Trophoblast cell (in vitro differentiated cells and primary cell): ENCODE data around the gene RPS17.
A peak's percentile ranks its signal among the peaks of the same experiment; 100 is the strongest.
"Not testable (repeated sequence)": the region's sequence is repeated elsewhere in the genome, so short reads cannot be mapped to it uniquely, and the experiment has no call there.

Source experiments
- DNase-seq, 2 donors: peaks; one replicate each; pipeline ENCODE4 v3.0.0-alpha.2; 2016
- H2AFZ ChIP-seq: 2 replicates; pipeline ENCODE4 v1.6.1; 2013; ENCODE audit warnings: low read length, moderate library complexity, mild to moderate bottlenecking; ENCODE audit not compliant: insufficient read depth, poor library complexity
- H2AK5ac ChIP-seq: 2 replicates; pipeline ENCODE4 v1.6.1; 2013; ENCODE audit warnings: mild to moderate bottlenecking, low read length
- H2BK120ac ChIP-seq: 2 replicates; pipeline ENCODE4 v1.6.1; 2013; ENCODE audit warnings: low read length, mild to moderate bottlenecking, moderate library complexity; ENCODE audit not compliant: insufficient read depth, poor library complexity
- H2BK12ac ChIP-seq: 2 replicates; pipeline ENCODE4 v1.6.1; 2013; ENCODE audit warnings: mild to moderate bottlenecking, low read length, moderate library complexity
- H2BK5ac ChIP-seq: 2 replicates; pipeline ENCODE4 v1.6.1; 2013; ENCODE audit warnings: low read length, low read depth, moderate library complexity, mild to moderate bottlenecking; ENCODE audit not compliant: poor library complexity
- H3K14ac ChIP-seq: 2 replicates; pipeline ENCODE4 v1.6.1; 2013; ENCODE audit warnings: mild to moderate bottlenecking, low read length
- H3K18ac ChIP-seq: 2 replicates; pipeline ENCODE4 v1.6.1; 2013; ENCODE audit warnings: mild to moderate bottlenecking, low read length
- H3K23ac ChIP-seq: 2 replicates; pipeline ENCODE4 v1.6.1; 2013; ENCODE audit warnings: low read length
- H3K27ac ChIP-seq: 2 replicates; pipeline ENCODE4 v1.5.1; 2013; ENCODE audit warnings: low read depth, mild to moderate bottlenecking, inconsistent platforms, low read length, moderate library complexity
- H3K27me3 ChIP-seq: 2 replicates; pipeline ENCODE4 v1.6.1; 2013; ENCODE audit warnings: inconsistent platforms, mild to moderate bottlenecking, low read length, moderate library complexity; ENCODE audit not compliant: insufficient read depth
- H3K36me3 ChIP-seq, 2 experiments: 1 replicate in 1 of 2; 2 replicates in 1 of 2; pipeline ENCODE4 v1.6.1; 2013; ENCODE audit warnings: low read length in 2 of 2, mild to moderate bottlenecking in 2 of 2, moderate library complexity in 1 of 2; ENCODE audit not compliant: insufficient read depth in 2 of 2, control insufficient read depth in 1 of 2
- H3K4ac ChIP-seq: 2 replicates; pipeline ENCODE4 v1.6.1; 2013; ENCODE audit warnings: low read depth, mild to moderate bottlenecking, low read length, moderate library complexity
- H3K4me1 ChIP-seq, 2 experiments: 1 replicate in 1 of 2; 2 replicates in 1 of 2; pipeline ENCODE4 v1.6.1; 2013; ENCODE audit warnings: low read length in 2 of 2, mild to moderate bottlenecking in 2 of 2, moderate library complexity in 1 of 2; ENCODE audit not compliant: insufficient read depth in 2 of 2, control insufficient read depth in 1 of 2
- H3K4me2 ChIP-seq: 2 replicates; pipeline ENCODE4 v1.6.1; 2013; ENCODE audit warnings: inconsistent platforms, mild to moderate bottlenecking, low read length, moderate library complexity
- H3K4me3 ChIP-seq: 2 replicates; pipeline ENCODE4 v1.5.1; 2013; ENCODE audit warnings: mild to moderate bottlenecking, low read depth, low read length, inconsistent platforms
- H3K79me1 ChIP-seq: one replicate; pipeline ENCODE4 v1.6.1; 2013; ENCODE audit warnings: low read length
- H3K79me2 ChIP-seq: 2 replicates; pipeline ENCODE4 v1.6.1; 2013; ENCODE audit warnings: low read length, mild to moderate bottlenecking; ENCODE audit not compliant: control insufficient read depth, insufficient read depth, poor library complexity
- H3K9ac ChIP-seq: 2 replicates; pipeline ENCODE4 v1.6.1; 2013; ENCODE audit warnings: mild to moderate bottlenecking, low read length
- H3K9me3 ChIP-seq: 2 replicates; pipeline ENCODE4 v1.6.1; 2013; ENCODE audit warnings: low read depth, mild to moderate bottlenecking, control low read depth, inconsistent platforms, low read length; ENCODE audit not compliant: insufficient read depth
- H4K12ac ChIP-seq: 2 replicates; pipeline ENCODE4 v1.6.1; 2013; ENCODE audit warnings: low read depth, mild to moderate bottlenecking, low read length, moderate library complexity
- H4K8ac ChIP-seq: 2 replicates; pipeline ENCODE4 v1.6.1; 2013; ENCODE audit warnings: low read depth, mild to moderate bottlenecking, low read length, moderate library complexity
- H4K91ac ChIP-seq: one replicate; pipeline ENCODE4 v1.6.1; 2013; ENCODE audit warnings: low read depth, mild to moderate bottlenecking, low read length, moderate library complexity
- WGBS: extraction: QIAGEN DNeasy Blood & Tissue Kit; methylation state at CpG from one replicate; pipeline ENCODE4 v1.1.7; 2013; ENCODE audit warnings: missing lambda C conversion rate; ENCODE audit not compliant: insufficient read length, insufficient coverage; ENCODE audit errors: extremely low coverage; 5-methylcytosine and 5-hydroxymethylcytosine counted together

Gene RPS17

GRCh38 chr15:82504074-82504473, 36.2 kb downstream of the RPS17 start:
- not testable (repeated sequence) for H2BK120ac ChIP-seq, H3K14ac ChIP-seq, H3K18ac ChIP-seq, H2AK5ac ChIP-seq, H3K9me3 ChIP-seq, H3K23ac ChIP-seq, H3K36me3 ChIP-seq, H2BK12ac ChIP-seq, H3K4me2 ChIP-seq, H3K4ac ChIP-seq, H3K27me3 ChIP-seq, H3K27ac ChIP-seq, H3K79me2 ChIP-seq, H2AFZ ChIP-seq, H3K9ac ChIP-seq, DNase-seq, H3K4me3 ChIP-seq, H4K12ac ChIP-seq, H3K4me1 ChIP-seq, H4K91ac ChIP-seq, H2BK5ac ChIP-seq, H4K8ac ChIP-seq, H3K79me1 ChIP-seq
- no CpG with 5 or more reads among the region's 3 CpGs for WGBS

GRCh38 chr15:82502700-82503339, 37.4 kb downstream of the RPS17 start:
- no CpG with 5 or more reads among the region's 7 CpGs for WGBS

GRCh38 chr15:82500772-82501171, 39.5 kb downstream of the RPS17 start:
- not testable (repeated sequence) for H2BK120ac ChIP-seq, H3K4me3 ChIP-seq, H4K12ac ChIP-seq, H2BK5ac ChIP-seq, H2AFZ ChIP-seq, H3K79me2 ChIP-seq, H3K9me3 ChIP-seq, H3K36me3 ChIP-seq, H3K4ac ChIP-seq, H3K27ac ChIP-seq, H3K18ac ChIP-seq, H3K14ac ChIP-seq, H3K23ac ChIP-seq, H2AK5ac ChIP-seq, H2BK12ac ChIP-seq, H4K91ac ChIP-seq, H3K9ac ChIP-seq, H3K4me2 ChIP-seq, H4K8ac ChIP-seq, H3K4me1 ChIP-seq, H3K79me1 ChIP-seq, H3K27me3 ChIP-seq
- WGBS = no CpG with 5 or more reads among the region's 4 CpGs
- peak in 1 of 2 donors; percentile 5 for DNase-seq

More at GRCh38 chr15:82502700-82503339, 37.4 kb downstream of the RPS17 start:
- H3K18ac ChIP-seq, DNase-seq, H3K14ac ChIP-seq, H4K91ac ChIP-seq, H2BK120ac ChIP-seq, H4K12ac ChIP-seq, H3K36me3 ChIP-seq, H2AFZ ChIP-seq, H3K4me2 ChIP-seq, H3K9me3 ChIP-seq, H3K23ac ChIP-seq, H4K8ac ChIP-seq, H3K27ac ChIP-seq, H3K4ac ChIP-seq, H2BK5ac ChIP-seq, H3K4me3 ChIP-seq, H2AK5ac ChIP-seq, H2BK12ac ChIP-seq, H3K79me2 ChIP-seq, H3K27me3 ChIP-seq, H3K9ac ChIP-seq, H3K79me1 ChIP-seq, H3K4me1 ChIP-seq: not testable (repeated sequence)

- not testable (repeated sequence) for H2BK12ac ChIP-seq, H3K79me2 ChIP-seq, H3K4me1 ChIP-seq, H2AK5ac ChIP-seq, H3K27ac ChIP-seq, H3K14ac ChIP-seq, H2BK5ac ChIP-seq, H3K9me3 ChIP-seq, H4K12ac ChIP-seq, H4K8ac ChIP-seq, H3K4me3 ChIP-seq, H3K23ac ChIP-seq, H3K36me3 ChIP-seq, H3K9ac ChIP-seq, H2AFZ ChIP-seq, H3K79me1 ChIP-seq, H2BK120ac ChIP-seq, DNase-seq, H3K4me2 ChIP-seq, H3K27me3 ChIP-seq, H3K18ac ChIP-seq, H4K91ac ChIP-seq, H3K4ac ChIP-seq
These were observed 42.3 kb downstream of the RPS17 start for GRCh38 chr15:82497978-82498377.
